HG02588 (cell line): Measurements from ENCODE around the gene UGT2B17.
"Not testable (repeated sequence)": the region's sequence is repeated elsewhere in the genome, so short reads cannot be mapped to it uniquely, and the experiment has no call there.

Source experiments
- ATAC-seq: cut with Tn5 transposase; IDR thresholded peaks from one replicate; pipeline ENCODE4 v1.9.1; 2021; ENCODE audit warnings: mild to moderate bottlenecking, moderate library complexity; ENCODE audit not compliant: unreplicated experiment

The UGT2B17 gene

GRCh38 chr4:68576272-68577125 is at the start of gene UGT2B17:
UGT2B17 (minus strand) TSS chr4:68576322; CDS start chr4:68568484, 7,838 bp downstream.
- peak; percentile 85 for ATAC-seq

GRCh38 chr4:68622731-68623130 is 46.6 kb upstream of the UGT2B17 start:
- ATAC-seq: not testable (repeated sequence)

- ATAC-seq: peak; percentile 69
These were observed 41.0 kb upstream of the UGT2B17 start for GRCh38 chr4:68617003-68617698.

DNA sequence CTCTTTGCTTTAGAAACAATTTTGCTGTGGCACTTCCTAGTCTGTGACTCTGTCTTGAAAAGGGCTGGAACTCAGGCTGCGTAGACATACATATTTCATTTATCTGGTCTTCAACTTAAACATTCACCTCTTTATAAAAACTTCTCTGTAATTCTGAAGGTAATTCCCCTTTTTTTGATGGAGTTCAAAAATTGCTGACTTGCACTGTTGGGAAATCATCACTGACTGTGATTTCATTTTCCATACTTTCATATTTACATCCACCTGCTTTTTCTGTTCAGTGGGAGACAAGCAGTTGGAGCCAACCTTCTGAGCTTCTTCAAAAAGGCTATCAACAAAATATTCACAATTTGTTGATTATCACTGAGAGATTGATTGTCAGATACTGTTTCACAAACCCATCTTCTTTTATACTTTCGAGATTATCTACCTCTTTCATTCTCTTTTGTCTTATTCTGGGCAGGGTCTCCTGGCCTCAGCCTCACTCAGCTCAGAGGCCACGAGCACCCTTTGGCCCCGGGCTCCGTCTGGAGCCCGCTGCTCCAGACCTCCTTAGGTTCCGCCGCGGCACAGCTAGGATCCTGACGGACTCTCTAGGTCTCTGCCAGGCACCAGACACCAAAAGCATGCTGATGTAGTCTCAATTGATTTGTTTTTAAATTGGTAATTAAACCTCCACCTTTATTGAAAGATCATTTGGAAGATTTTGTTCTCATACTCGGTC is 39.7 kb upstream of the UGT2B17 start:
- ATAC-seq: no peak

GRCh38 chr4:68613752-68614151 is 37.6 kb upstream of the UGT2B17 start:
- ATAC-seq: no peak

GRCh38 chr4:68606240-68606639 is 30.1 kb upstream of the UGT2B17 start:
- ATAC-seq: no peak

GRCh38 chr4:68599150-68599549 is 23.0 kb upstream of the UGT2B17 start:
- no peak for ATAC-seq

DNA sequence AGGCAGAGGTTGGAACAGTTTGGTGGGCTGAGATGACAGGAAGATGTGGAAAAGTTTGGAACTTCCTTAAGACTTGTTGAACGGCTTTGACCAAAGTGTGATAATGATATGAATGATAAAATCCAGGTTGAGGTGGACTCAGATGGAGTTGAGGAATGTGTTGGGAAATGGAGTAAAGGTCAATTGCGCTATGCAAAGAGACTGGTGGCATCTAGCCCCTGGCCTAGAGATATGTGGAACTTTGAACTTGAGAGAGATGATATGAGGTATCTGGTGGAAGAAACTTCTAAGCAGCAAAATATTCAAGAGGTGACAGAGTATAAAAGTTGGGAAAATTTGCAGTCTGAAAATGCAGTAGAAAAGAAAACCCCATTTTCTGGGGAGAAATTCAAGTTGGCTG is 21.4 kb upstream of the UGT2B17 start:
- no peak for ATAC-seq

DNA sequence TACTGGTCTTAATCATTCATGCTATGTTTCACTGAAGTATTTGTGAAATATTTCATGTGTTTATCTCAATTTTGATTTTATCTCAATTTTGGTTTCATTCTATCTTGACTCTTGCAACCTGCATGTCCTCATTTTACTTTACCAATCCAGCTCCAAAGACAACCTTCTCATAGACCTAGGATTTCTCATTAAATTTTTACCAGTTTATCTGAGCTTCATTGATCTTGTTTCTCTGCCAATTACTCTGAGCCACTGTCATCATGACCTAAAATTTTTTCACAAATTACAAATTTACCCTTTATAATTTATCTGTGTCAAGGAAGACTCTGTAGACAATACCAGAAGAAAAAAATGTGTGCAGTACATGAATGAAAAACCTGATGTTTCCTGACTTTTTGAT is 18.6 kb upstream of the UGT2B17 start:
- no peak for ATAC-seq

- no peak for ATAC-seq
These were observed 17.0 kb upstream of the UGT2B17 start for GRCh38 chr4:68593112-68593511.

DNA sequence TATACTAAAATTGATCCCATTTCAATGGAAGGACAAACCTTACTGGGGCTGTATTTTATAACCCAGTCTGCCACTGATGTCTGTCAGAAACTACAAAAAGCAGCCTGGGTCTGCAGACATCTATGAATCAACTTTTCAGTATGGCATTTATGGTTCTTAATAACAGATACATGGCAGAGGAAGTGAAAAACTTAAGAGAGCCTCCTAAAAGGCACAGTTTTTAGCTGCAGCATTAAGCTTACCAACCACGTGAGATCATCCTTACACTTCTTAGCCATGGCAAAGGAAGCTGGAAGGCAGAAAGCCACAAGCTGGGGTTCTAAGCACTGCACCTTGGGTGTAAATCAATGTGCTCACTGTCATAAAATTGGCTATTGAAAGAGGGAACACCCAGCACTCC is 16.6 kb upstream of the UGT2B17 start:
- ATAC-seq: no peak

DNA sequence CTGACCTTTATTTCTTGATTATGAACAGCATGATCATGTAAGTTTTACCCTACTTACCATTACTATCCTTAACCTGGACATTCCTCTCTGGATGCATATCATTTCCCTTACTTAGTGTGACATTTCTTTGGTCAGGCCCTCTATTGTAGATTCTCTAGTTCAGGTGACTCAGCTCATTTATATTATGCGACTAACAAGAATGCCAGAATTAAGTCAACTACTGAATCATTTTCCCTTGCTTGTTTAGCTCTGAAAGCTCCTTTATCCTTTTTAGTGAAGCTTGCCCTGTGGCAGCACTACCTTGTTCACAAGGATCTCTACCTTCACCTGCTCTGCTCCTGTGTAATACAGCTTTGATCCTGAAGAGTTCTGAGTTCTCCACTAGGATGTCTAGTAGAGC is 15.1 kb upstream of the UGT2B17 start:
- no peak for ATAC-seq

GRCh38 chr4:68589790-68590189 is 13.7 kb upstream of the UGT2B17 start:
- no peak for ATAC-seq

- no peak for ATAC-seq
These were observed 6.2 kb upstream of the UGT2B17 start for GRCh38 chr4:68582339-68582717.

- ATAC-seq: no peak
These were observed 5.5 kb upstream of the UGT2B17 start for GRCh38 chr4:68581383-68582338.

DNA sequence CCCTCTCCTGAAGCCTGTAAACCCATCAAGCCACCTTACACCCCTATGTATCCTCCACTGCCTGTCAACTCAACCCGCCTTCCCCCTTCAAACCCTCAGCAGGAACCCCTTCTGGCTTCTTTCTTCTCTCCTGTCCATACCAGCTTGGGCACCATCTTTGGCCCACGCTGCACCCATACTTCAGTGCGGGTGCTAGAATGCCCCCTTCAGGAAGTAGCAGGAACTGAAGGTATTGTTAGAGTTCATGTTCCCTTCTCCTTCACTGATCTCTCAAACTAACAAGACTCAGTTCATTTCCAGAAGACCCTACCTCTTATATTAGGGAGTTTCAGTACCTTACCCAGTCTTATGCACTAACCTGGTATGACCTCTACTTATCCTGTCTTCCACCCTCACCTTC is 1.5 kb upstream of the UGT2B17 start:
- no peak for ATAC-seq

GRCh38 chr4:68575636-68576035 is 486 bp downstream of the UGT2B17 start:
- not testable (repeated sequence) for ATAC-seq

DNA sequence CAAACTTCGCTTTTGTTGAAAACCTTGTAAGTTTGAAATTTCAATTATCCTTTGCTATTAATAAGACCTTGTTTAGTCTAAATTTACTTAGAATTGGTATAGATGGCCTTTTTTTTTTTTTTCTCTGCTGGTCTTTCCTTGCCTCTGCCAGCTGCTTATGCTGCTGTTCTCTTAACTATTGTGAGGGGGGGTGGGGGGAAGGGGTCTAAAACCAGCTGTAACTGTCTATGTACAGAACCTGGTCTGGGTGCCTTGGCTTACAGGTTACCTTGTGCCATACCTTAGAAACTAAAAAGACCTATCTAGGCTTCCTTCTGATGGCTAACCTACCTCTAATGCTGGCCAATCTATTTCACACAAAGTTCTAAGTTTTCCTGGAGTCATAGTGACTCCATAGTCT is 1.0 kb downstream of the UGT2B17 start:
- no peak for ATAC-seq

GRCh38 chr4:68572653-68573170 is 3.4 kb downstream of the UGT2B17 start:
- ATAC-seq: no peak

DNA sequence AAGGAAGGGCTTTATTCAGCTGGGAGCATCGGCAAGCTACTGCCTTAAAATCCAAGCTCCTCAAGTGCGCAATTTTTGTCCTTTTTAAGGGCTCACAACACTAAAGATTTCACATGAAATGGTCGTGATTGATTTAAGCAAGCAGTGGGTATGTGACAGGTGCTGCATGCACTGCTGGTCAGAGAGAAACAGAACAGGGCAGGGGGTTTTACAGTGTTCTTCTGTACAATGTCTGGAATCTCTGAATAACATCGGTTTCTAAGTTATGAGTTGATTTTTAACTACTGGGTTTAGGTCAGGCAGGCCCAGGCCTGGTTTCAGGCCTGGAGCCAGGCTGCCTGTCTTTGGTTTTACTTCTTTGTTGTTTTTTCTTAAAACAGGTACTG is 6.0 kb downstream of the UGT2B17 start:
- peak; percentile 44 for ATAC-seq
